Measurements from ENCODE around the gene JAG1. TPM values are rescaled to one million over a fixed set of nuclear protein-coding genes. Genes with fewer than 3 reads are reported as not detected.

The JAG1 gene
- total and polyA plus RNA-seq, 9 of the 15 experiments (the other 6 are each of a cell fraction or from before 2014, with no cell fraction given) = 0.04 to 0.40 (median 0.07) TPM

- POLR2A ChIA-PET = no interaction called here
These were observed 31.9 kb downstream of the JAG1 start for GRCh38 chr20:10641893-10642292.

More at GRCh38 chr20:10641893-10642292, 31.9 kb downstream of the JAG1 start:
- in situ Hi-C loops (cut with MboI) (no loop called here), intact Hi-C loops (cut with micrococcal nuclease) (no loop called here)
- Histone ChIP-seq H3K9me1 (ENCODE audit: control insufficient read depth, insufficient read depth, low read length) (no peaks in the 10 kb centered on the region), H3K4me3 (no peak overlapping the region), H3K4me1 (replicated peaks in 1 of 2; ENCODE audit: control insufficient read depth in 2 of 2, insufficient read depth in 2 of 2, low read length in 2 of 2) (no peaks in the 10 kb centered on the region), H3K27ac (ENCODE audit: extremely low read depth, low read depth, low read length) (no peak overlapping the region), H3K79me2 (ENCODE audit: control insufficient read depth, insufficient read depth, low read length) (no peaks in the 10 kb centered on the region), H2AFZ (ENCODE audit: low read depth, low read length) (no peak overlapping the region), H3K9me3 (replicated peaks; ENCODE audit: control insufficient read depth, insufficient read depth, low read depth, low read length) (no peaks in the 10 kb centered on the region), H3K9ac (ENCODE audit: insufficient read depth in 1 of 2, low read depth in 2 of 2, low read length in 2 of 2) (no peak overlapping the region), H4K20me1 (replicated peaks; ENCODE audit: control insufficient read depth, insufficient read depth, low read length) (no peaks in the 10 kb centered on the region), H3K36me3 (ENCODE audit: control insufficient read depth, insufficient read depth, low read length) (no peaks in the 10 kb centered on the region), H3K4me2 (ENCODE audit: insufficient read depth, low read length) (no peak overlapping the region), H3K27me3 (ENCODE audit: control insufficient read depth in 2 of 2, insufficient read depth in 2 of 2, low read length in 2 of 2) (peaks cover 4 to 27% of the 10 kb centered on the region in 2 experiments; a peak in 4 of 5 replicates)
- DNase-seq (ENCODE audit: extremely low read depth in 1 of 4, low spot score in 3 of 4) (no peak), FAIRE-seq (no peak), ATAC-seq (no peak)
- no peak for TF ChIP-seq ZFP36 (IDR thresholded peaks at IDR 0.05; ENCODE audit: low read depth, low read length, partially characterized antibody)
- TF ChIP-seq FUS (optimal IDR thresholded peaks at IDR 0.05; ENCODE audit: low read depth, low read length) = no peak
- no peak for TF ChIP-seq MLLT1 (IDR thresholded peaks at IDR 0.05)
- TF ChIP-seq, protein P1, sequence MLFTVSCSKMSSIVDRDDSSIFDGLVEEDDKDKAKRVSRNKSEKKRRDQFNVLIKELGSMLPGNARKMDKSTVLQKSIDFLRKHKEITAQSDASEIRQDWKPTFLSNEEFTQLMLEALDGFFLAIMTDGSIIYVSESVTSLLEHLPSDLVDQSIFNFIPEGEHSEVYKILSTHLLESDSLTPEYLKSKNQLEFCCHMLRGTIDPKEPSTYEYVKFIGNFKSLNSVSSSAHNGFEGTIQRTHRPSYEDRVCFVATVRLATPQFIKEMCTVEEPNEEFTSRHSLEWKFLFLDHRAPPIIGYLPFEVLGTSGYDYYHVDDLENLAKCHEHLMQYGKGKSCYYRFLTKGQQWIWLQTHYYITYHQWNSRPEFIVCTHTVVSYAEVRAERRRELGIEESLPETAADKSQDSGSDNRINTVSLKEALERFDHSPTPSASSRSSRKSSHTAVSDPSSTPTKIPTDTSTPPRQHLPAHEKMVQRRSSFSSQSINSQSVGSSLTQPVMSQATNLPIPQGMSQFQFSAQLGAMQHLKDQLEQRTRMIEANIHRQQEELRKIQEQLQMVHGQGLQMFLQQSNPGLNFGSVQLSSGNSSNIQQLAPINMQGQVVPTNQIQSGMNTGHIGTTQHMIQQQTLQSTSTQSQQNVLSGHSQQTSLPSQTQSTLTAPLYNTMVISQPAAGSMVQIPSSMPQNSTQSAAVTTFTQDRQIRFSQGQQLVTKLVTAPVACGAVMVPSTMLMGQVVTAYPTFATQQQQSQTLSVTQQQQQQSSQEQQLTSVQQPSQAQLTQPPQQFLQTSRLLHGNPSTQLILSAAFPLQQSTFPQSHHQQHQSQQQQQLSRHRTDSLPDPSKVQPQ (CRISPR knock-in tag; IDR thresholded peaks at IDR 0.05; ENCODE audit: borderline replicate concordance) = no peak
- WGBS (ENCODE audit: insufficient coverage, low coverage, missing lambda C conversion rate) = 6% methylated on average over 7 of the region's 7 CpGs
- CTCF ChIA-PET (ENCODE audit: low intra/inter-chr PET ratio) = no interaction called here
- no TSS peak for BruUV-seq (replicated peaks)

Data from K562 (cell line).